HG02973 (cell line): ENCODE measurements around the gene ORAI2.
"Not testable (repeated sequence)": the region's sequence is repeated elsewhere in the genome, so short reads cannot be mapped to it uniquely, and the experiment has no call there.

Experiments used
- ATAC-seq: cut with Tn5 transposase; IDR thresholded peaks from one replicate; pipeline ENCODE4 v1.9.1; 2021; ENCODE audit warnings: moderate library complexity; ENCODE audit not compliant: unreplicated experiment

Gene ORAI2

DNA sequence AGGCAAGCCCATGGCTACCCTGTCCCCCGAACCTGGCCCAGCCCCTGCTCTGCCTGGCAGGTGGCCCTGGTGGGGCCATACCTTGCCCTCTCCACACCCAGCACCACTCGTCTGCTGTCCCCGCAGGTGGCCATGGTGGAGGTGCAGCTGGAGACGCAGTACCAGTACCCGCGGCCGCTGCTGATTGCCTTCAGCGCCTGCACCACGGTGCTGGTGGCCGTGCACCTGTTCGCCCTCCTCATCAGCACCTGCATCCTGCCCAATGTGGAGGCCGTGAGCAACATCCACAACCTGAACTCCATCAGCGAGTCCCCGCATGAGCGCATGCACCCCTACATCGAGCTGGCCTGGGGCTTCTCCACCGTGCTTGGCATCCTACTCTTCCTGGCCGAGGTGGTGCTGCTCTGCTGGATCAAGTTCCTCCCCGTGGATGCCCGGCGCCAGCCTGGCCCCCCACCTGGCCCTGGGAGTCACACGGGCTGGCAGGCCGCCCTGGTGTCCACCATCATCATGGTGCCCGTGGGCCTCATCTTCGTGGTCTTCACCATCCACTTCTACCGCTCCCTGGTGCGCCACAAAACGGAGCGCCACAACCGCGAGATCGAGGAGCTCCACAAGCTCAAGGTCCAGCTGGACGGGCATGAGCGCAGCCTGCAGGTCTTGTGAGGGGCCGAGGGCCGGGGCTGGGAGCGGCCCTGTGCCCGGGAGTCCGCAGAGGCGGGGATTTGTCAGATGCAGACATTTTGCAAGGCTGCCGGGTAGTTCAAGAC is 13.2 kb downstream of the ORAI2 start:
- no peak for ATAC-seq

DNA sequence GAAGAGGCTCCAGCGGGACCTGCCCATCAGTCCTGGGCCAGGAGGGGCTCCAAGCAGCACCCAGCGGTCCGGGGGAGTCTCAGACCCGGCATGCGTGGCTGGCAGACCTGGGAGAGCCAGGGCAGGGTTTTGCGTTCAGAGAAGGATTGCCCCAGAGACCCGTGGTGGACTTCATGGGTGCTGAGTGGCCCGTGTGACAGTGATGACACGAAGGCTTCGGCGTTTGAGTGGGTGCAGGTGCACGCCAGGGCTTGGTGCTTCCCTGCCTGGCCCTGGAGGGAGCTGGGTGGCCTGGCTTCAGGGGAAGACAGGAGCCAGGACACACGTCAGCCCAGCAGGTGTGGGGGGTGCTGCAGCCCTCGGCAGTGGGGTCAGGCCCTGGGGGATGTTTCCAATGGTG is 13.9 kb downstream of the ORAI2 start:
- no peak for ATAC-seq

DNA sequence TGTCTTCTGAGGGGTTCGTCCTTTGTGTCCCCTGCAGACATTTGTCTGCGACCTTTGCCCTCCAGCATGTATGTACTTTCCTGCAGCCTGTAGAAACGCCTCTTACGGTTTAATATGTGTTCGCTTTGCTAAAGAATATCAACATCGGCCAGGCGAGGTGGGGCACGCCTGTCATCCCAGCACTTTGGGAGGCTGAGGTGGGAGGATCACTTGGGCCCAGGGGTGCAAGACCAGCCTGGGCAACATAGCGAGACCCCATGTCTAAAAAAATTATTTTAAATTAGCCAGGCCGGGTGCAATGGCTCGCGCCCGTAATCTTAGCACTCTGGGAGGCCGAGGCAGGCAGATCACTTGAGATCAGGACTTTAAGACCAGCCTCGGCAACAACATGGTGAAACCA is 15.8 kb downstream of the ORAI2 start:
- ATAC-seq = no peak

DNA sequence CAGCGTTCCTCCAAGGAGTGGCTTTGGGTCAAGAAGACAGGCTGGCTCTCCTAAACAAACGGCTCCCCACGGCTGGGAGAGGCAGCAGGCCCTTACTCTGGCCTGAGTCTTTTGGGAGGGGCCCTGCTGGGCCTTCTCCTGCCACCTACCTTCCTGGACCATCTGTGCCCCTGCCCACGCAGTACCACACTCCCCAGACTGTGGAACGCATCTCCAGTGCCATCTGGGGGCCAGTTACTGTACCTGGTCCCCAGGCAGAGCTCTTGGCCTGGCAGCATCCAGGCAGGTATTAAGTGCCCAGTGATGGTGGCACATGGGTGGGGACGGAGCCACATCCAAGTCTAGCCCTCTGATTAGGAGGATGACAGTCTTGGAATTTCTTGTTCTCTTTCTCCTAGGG is 16.9 kb downstream of the ORAI2 start:
- no peak for ATAC-seq

DNA sequence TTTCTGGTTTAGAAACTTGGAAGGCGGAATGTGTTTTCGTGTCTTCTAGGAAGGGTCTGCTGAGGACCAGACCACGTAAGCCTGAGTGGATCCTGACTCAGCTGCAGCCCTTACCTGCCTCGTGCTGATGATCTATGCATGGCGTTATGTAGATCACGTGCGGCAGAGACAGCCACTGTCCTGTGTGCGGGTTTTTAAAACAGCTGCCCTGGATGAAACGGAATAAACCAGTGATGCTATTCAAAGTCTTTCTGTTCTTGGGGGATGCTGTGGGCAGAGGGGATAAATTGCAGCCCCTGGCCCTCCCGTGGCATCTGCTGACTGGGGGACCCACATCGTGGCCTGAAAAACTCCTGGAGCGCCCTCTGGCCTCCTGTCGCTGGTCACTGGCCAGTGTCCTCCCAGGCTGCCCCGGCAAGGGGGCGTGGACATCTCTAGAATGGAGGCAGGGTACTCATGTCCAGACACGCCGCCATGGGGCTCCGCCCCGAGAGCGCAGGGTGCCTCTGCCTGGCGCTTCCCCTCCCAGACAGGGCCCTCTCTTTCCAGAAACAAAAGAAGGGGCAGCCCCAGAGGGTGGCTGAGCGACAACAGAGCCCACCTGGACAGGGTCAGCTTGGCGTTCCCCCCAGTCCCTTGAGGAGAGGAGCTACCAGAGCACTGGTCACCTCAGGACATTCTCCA is 18.1 kb downstream of the ORAI2 start:
- no peak for ATAC-seq

DNA sequence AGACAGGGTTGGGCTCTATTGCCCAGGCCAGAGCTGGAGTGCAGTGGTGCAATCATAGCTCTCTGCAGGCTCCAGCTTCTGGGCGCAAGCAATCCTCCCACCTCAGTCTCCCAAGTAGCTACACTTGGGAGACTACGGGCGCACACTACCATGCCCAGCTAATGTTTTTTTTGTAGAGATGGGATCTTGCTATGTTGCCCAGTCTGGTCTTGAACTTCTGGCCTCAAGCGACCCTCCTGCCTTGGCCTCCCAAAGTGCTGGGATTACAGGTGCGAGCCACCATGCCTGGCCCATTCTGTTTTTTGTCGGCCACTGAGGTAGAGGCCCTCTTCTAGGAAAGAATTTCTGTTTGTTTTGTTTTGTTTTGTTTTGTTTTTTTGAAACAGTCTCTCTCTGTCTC is 19.1 kb downstream of the ORAI2 start:
- ATAC-seq = no peak

DNA sequence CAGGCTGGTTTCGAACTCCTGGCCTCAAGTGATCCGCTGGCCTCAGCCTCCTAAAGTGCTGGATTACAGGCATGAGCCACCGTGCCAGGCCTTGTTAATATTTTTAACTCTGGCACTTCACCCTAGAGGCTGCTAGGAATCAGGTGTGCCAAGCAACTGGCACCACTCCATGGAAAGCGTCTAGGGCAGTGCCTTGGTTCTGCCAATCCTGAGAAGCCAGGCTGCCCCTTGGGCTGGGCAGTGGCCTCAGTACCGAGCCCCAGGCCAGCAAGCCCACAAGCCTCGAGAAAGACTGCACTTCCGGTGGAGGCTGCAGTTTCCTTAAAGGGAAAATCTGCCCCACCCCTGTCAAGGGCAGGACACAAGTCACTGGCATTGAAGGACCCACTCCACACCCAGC is 19.9 kb downstream of the ORAI2 start:
- no peak for ATAC-seq

DNA sequence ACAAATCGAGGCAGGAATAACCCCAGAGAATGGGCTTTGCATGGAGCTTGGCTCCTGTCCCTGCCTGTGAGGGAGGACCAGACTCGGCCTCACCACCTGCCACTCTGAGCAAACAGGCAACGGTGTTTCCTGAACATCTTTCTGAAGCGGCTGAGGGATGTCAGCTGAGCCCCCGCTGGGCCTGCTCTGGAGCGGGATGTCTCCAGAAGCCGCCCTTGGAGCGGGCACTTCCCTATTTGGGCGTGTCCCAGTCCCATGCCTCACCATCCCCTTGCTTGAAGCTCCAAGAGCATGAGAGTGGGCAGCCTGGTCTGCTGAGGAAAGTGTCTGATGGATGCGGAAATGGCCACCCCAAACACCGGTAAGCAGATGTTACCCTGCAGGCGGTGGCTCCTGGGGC is 21.1 kb downstream of the ORAI2 start:
- ATAC-seq = no peak

DNA sequence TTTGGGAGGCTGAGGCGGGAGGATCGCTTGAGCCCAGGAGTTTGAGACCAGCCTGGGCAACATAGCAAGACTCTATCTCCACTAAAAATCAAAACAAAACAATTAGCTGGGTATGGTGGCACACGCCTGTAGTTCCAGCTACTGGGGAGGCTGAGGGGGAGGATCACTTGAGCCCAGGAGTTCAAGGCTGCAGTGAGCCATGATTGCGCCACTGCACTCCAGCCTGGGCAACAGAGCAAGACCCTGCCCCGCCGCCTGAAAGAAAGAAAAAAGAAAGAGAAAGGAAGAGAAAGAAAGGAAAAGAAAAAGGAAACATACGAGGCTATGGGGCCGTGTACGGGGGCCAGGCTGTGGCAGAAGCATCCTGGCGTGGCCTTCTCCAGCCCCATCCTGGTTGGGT is 21.6 kb downstream of the ORAI2 start:
- ATAC-seq = not testable (repeated sequence)

DNA sequence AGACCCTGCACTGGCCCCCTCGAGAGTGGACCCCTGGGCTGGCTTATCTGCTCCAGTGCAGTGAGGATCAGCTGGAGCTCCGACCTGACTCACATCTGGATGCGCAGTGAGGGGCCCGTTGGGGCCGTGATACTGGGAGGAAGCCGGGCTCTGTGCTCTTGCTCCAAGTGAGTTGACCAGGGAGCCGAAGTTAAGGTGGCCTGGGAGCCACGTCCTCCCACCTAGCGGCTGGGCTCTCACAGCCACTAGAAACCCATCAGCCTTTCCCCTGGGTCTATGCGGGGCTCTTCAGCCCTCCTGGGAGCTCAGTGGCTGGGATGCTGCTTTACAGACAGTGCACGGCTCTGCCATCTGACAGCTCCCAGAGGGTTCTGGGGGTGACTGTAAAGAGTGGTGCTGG is 22.2 kb downstream of the ORAI2 start:
- no peak for ATAC-seq

DNA sequence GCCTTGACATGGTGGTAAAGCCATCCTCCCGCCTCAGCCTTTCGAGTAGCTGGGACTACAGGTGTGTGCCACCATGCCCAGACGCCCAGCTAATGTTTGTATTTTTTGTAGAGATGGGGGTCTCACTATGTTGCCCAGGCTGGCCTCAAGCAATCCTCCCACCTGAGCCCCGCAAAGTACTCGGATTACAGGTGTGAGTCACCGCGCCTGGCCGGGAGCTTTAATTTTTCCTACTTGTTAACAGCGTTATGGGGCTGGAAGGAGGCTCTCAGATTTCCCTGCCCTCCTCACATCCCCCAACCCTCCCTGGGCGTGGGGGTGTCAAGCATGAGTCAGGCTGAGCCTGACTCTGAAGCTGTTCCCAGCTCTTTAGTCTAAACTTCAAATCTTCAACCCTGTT is 23.0 kb downstream of the ORAI2 start:
- no peak for ATAC-seq

DNA sequence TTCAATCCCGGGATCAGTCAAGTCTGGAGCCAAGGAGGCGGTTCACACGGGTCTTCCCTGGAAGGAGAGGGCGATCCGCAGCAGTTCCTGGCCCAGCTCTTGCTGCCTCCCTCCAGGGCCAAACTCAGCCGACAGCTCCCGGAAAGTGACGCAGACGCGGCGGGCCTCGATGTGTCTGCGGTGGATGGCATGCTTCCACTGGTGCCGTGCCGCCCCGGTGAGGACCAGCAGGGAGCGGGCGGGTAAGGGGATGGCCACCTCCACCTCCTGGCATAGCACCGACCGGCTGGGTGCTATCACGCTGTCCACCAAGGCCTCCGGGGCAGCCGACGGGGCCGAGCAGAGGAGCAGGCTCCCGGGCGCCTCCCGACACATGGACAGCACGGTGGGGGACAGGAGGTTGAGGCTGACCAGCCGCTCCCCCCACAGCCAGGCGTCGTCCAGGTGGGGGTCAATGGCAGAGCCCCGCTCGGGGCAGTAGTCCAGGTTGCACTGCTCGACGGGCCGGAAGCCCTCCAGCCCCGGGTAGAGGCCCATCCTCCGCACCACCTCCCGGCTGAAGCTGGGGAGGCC is 24.1 kb downstream of the ORAI2 start:
- no peak for ATAC-seq

DNA sequence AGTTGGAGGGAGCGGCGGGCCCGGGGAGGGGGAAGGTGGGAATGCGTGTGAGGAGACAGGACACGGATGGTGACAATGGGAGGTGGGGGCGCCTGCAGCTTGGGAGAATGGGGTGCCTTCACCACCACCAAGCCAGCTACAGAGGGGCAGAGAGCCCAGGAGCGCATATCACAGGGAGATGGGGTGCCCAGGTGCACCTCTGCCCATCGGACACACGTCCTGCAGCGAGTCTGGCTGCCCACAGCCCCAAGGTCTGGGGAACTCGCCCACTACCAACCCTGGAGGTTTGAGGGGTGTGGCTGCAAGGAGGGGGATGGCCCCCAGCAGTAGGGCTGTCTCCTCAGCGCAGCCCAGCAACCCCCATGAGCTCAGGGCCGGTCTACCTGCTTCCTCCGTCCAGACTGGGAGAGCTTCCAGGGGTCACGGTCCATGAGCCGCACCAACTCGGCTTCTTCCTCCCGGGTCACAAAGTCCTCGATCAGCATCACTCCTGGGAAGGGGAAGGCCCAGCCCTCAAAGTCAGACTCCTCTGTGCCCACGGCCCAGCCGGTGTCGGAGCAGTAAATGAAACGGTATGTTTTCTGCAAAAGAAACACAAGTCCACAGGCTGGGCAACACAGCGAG is 26.0 kb downstream of the ORAI2 start:
- no peak for ATAC-seq

DNA sequence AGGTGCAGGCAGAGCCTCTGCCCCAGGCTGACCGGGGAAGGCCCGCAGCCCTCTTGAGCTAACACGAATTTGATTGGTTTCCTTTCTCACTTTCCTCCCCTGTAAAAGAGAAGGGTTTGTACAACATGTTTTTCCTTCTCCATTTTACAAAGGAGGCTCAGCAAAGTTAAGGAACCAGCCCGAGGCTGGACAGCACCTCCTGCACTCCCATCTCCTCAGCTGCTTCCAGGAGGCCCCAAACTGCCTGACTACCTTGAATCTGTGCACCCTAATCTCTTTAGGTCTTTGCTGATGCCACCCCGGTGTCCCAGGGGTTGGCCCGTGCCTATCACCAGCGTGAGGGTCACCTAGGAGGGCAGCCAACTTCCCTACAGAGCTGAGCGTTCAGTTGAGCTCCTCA is 27.1 kb downstream of the ORAI2 start:
- ATAC-seq = no peak

DNA sequence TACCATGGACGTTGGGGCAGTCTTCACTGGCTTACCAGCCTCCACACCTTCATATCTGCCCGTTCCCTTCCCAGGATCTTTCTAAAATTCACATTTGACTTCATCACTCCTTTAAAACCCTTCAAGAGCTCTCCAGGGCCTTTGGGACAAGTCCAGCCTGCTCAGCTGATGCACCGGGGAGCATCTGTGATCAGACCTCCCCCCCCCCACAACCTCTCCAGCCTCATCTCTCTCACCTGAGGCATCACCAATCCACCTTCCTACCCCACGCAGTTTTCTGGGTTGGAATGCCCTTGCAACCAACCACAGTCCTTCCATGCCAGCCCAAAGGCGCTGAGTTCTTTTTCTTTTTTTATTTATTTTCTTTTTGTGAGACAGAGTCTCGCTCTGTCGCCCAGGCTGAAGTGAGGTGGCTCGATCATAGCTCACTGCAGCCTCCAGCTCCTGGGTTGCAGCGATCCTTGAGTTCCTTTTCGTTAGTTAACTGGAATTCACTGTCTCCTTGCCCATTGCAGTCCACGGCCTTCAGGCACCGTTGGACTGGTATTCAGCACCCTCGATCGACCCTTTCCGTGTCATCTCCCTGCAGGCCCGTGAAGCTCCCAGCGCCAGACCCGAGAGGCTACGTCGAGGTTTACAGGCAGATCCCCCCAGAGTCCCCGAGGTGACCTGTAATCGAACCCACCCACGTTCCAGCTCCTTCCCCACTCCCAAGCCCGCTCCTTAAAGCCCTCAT is 30.6 kb downstream of the ORAI2 start:
- no peak for ATAC-seq

DNA sequence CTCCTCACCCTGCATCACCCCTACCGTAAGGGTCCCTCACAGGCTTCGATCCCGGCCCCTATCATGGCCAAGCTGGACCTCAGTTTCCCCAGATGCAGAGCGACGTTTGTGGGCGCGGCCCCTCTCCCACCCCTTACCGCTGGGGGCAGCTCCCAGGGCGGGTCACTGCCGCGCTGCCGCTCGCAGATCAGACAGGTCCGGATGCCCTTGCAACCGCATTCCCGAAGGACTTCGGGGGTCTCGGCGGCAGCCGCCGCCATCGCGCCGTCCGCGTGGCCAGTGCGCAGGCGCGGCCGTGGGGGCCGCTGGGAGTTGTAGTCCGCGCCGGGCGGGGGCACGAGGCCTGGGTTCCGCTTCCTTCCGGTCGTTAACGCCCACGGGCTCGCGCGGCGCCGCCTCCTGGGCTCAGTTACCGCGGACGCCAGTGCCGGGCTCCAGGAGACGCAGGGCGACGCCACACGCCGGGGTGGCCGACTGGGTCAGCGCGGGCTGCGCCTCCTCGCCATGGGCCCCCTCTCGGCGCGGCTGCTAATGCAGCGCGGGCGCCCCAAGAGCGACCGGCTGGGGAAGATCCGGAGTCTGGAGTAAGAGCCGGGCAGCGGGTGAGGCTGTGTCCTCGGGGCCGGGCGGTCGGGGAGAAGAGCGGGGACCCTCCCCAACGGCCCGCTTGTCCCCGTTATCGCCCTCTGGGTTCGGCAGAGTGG is 31.4 kb downstream of the ORAI2 start, which contains the start of the genes ALKBH4 and LRWD1:
TSS of gene ALKBH4 (minus strand) at position 287 of the 704 bp plus-strand sequence. CDS start at position 260, 27 bp downstream.
TSS of gene LRWD1 (plus strand) at position 408 of the 704 bp plus-strand sequence. CDS start at position 505, 97 bp downstream.
- ATAC-seq = peak; percentile 83

DNA sequence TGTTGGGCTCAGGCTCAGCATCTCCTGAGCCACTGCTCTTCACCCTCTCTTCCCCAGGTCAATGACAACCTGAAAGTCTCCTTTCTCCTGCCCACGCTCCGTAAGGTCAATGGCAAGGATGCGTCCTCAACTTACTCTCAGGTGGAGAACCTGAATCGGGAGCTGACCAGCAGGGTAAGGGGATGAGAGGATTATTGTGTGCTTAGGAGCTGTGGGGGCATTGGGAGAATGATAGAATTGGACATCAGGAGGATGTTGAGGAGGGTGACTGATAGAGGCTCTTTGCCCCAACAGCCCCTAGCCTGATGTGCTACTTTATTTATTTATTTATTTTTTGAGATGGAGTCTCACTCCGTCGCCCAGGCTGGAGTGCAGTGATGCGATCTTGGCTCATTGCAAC is 32.7 kb downstream of the ORAI2 start:
- ATAC-seq = no peak

DNA sequence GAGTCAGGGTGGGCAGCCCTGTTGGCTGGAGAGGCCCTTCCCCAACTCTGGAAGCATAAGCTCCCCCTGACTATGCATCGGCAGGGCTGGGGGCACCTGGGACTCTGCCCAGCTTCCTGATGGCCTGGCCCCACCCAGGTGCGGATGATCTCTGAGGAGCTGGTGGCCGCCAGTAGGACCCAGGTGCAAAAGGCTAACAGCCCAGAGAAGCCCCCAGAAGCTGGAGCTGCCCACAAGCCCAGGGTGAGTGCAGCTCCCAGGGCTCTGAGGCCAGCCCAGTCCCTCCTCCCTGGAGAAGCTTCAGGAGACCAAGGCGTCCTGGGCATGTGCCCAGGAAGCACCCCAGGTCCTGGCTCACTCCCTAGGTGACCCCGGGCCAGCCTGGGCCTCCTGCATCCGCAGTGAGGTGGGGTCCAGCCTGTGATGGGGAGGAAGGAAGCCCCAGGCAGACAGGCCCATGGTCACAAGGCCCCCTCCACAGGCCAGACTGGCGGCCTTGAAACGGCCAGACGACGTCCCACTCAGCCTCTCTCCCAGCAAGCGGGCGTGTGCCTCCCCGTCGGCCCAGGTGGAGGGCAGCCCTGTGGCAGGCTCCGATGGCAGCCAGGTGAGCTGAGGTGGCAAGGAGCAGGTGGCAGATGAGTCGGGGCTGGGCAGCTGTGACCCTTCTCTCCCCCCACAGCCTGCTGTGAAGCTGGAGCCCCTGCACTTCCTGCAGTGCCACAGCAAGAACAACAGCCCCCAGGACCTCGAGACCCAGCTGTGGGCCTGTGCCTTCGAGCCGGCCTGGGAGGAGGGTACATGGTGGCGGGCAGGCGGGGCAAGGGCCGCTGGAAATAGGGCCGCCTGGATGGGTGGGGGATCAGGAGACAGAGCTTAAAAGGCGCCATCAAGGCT is 34.5 kb downstream of the ORAI2 start:
- ATAC-seq = no peak
